ENCODE measurements around the gene EFEMP2. TPM values are rescaled to one million over a fixed set of nuclear protein-coding genes. Genes with fewer than 3 reads are reported as not detected.

EFEMP2 gene
- 10 to 100 TPM; 17.1 to 18.0 TPM for total RNA-seq

GRCh38 chr11:65872586-65873317 is at the start of gene EFEMP2:
TSS of gene EFEMP2 (minus strand) at chr11:65872800. CDS start at chr11:65872354, 446 bp downstream.
- Mint-ChIP-seq H3K27ac (peak within 1 kb of the TSS; percentile 81), H3K4me1 (ENCODE audit: low read depth) (peaks cover 44% of the 10 kb centered on the region), H3K36me3 (ENCODE audit: low read depth) (peaks cover 1% of the 10 kb centered on the region), H3K4me3 (peak within 1 kb of the TSS; percentile 84), H3K9me3 (no peaks in the 10 kb centered on the region), H3K27me3 (no peaks in the 10 kb centered on the region)
- DNase-seq (no peak), ATAC-seq (no peak)
- ChIA-PET POLR2A (interaction anchor here (0.8 to 29.8 kb wide), 5 partner anchors 15 to 483 kb away, joined by 3 to 560 read pairs (median 3); partner anchors contain the start of genes CCDC85B, CFL1, CTSW and FIBP), CTCF (interaction anchor here (1.2 to 7.1 kb wide), 4 partner anchors 13 to 54 kb away, joined by 3 to 153 read pairs (median 34); partner anchors contain the start of genes CCDC85B, CFL1, FIBP and MUS81)
- TF ChIP-seq CTCF (IDR thresholded peaks at IDR 0.05) = no peak
- intact Hi-C loops (cut with micrococcal nuclease) = no loop called here

GRCh38 chr11:65921876-65922275 is 49.3 kb upstream of the EFEMP2 start:
- intact Hi-C loops (cut with micrococcal nuclease) = no loop called here
- TF ChIP-seq CTCF (IDR thresholded peaks at IDR 0.05) = no peak
- H3K27ac Mint-ChIP-seq = peak overlapping the region; percentile 16
- CTCF ChIA-PET = interaction anchor here (0.6 kb wide), 1 partner anchor 23 kb away, joined by 3 read pairs; no protein-coding TSS in a partner anchor
- ATAC-seq (no peak), DNase-seq (no peak)
- H3K4me1 Mint-ChIP-seq (ENCODE audit: low read depth) = peaks cover 18% of the 10 kb centered on the region
- no peaks in the 10 kb centered on the region for H3K9me3 Mint-ChIP-seq
- H3K36me3 Mint-ChIP-seq (ENCODE audit: low read depth) = peaks cover 18% of the 10 kb centered on the region
- no peaks in the 10 kb centered on the region for H3K27me3 Mint-ChIP-seq
- H3K4me3 Mint-ChIP-seq = no peak overlapping the region
- POLR2A ChIA-PET = interaction anchor here (0.6 to 2.6 kb wide), 7 partner anchors 14 to 730 kb away, joined by 3 to 16 read pairs (median 3); partner anchors contain the start of genes CCDC85B and FIBP

GRCh38 chr11:65921033-65921555 is 48.5 kb upstream of the EFEMP2 start:
- DNase-seq = no peak
- POLR2A ChIA-PET = interaction anchor here (0.6 to 2.6 kb wide), 5 partner anchors 22 to 60 kb away, joined by 3 to 16 read pairs (median 8); partner anchors contain the start of genes CCDC85B, FIBP and FOSL1
- H3K36me3 Mint-ChIP-seq (ENCODE audit: low read depth) = peaks cover 22% of the 10 kb centered on the region
- CTCF ChIA-PET = interaction anchor here (0.6 to 1.8 kb wide), 2 partner anchors 23 to 37 kb away, joined by 3 to 8 read pairs; no protein-coding TSS in a partner anchor
- intact Hi-C loops (cut with micrococcal nuclease) = no loop called here
- H3K27me3 Mint-ChIP-seq = no peaks in the 10 kb centered on the region
- peak overlapping the region; percentile 92 for H3K4me3 Mint-ChIP-seq
- ATAC-seq = no peak
- peak overlapping the region; percentile 84 for H3K27ac Mint-ChIP-seq
- no peaks in the 10 kb centered on the region for H3K9me3 Mint-ChIP-seq
- peaks cover 26% of the 10 kb centered on the region for H3K4me1 Mint-ChIP-seq (ENCODE audit: low read depth)
- no peak for TF ChIP-seq CTCF (IDR thresholded peaks at IDR 0.05)

GRCh38 chr11:65920372-65920802 is 47.8 kb upstream of the EFEMP2 start:
- intact Hi-C loops (cut with micrococcal nuclease) = no loop called here
- DNase-seq (no peak), ATAC-seq (no peak)
- H3K27me3 Mint-ChIP-seq = no peaks in the 10 kb centered on the region
- ChIA-PET CTCF (interaction anchor here (1.8 kb wide), 1 partner anchor 36 kb away, joined by 8 read pairs; no protein-coding TSS in a partner anchor), POLR2A (interaction anchor here (0.6 to 2.6 kb wide), 7 partner anchors 9 to 1416 kb away, joined by 3 to 16 read pairs (median 4); partner anchors contain the start of genes CCDC85B, FIBP and FOSL1)
- peak overlapping the region; percentile 92 for H3K4me3 Mint-ChIP-seq
- peaks cover 28% of the 10 kb centered on the region for H3K4me1 Mint-ChIP-seq (ENCODE audit: low read depth)
- no peaks in the 10 kb centered on the region for H3K9me3 Mint-ChIP-seq
- peak overlapping the region; percentile 84 for H3K27ac Mint-ChIP-seq
- no peak for TF ChIP-seq CTCF (IDR thresholded peaks at IDR 0.05)
- peaks cover 22% of the 10 kb centered on the region for H3K36me3 Mint-ChIP-seq (ENCODE audit: low read depth)

Measured in activated CD8-positive, alpha-beta T cell treated with anti-CD3 and anti-CD28 coated beads for 36 hours (primary cell).